Spleen (tissue), 11 donors: ENCODE results near the gene STAT1. TPM values are rescaled to one million over a fixed set of nuclear protein-coding genes. Genes with fewer than 3 reads are reported as not detected.

Experiments
- DNase-seq: peaks from one replicate; pipeline ENCODE4 v3.0.0-alpha.2; 2020
- H3K27ac ChIP-seq, 8 donors: fragments of 200-600 bp; sonication (generic) in 7 of 8; 1 replicate in 4 of 8; 2 replicates in 4 of 8; pipeline versions ENCODE4 v1.5.0 to v1.8.0; 2016 to 2021; ENCODE audit warnings: inconsistent platforms in 4 of 8, mild to moderate bottlenecking in 4 of 8, moderate library complexity in 1 of 8
- H3K27me3 ChIP-seq, 7 donors: fragments of 200-600 bp; sonication (generic) in 6 of 7; replicated peaks in 1 of 7; 1 replicate in 4 of 7; 2 replicates in 3 of 7; pipeline versions ENCODE4 v1.5.0 to v1.8.0; 2016 to 2021; ENCODE audit warnings: inconsistent platforms in 3 of 7, mild to moderate bottlenecking in 1 of 7
- H3K36me3 ChIP-seq, 6 donors: fragments of 200-600 bp; sonication (generic) in 5 of 6; 1 replicate in 4 of 6; 2 replicates in 2 of 6; pipeline versions ENCODE4 v1.5.0 to v1.8.0; 2016 to 2021; ENCODE audit warnings: inconsistent platforms in 2 of 6
- H3K4me1 ChIP-seq, 6 donors: fragments of 200-600 bp; sonication (generic) in 5 of 6; 1 replicate in 3 of 6; 2 replicates in 3 of 6; pipeline versions ENCODE4 v1.5.0 to v1.8.0; 2016 to 2021; ENCODE audit warnings: inconsistent platforms in 3 of 6
- H3K4me3 ChIP-seq, 8 donors: fragments of 200-600 bp; sonication (generic) in 7 of 8; 1 replicate in 4 of 8; 2 replicates in 4 of 8; pipeline versions ENCODE4 v1.5.0 to v1.8.0; 2016 to 2021; ENCODE audit warnings: inconsistent platforms in 4 of 8, mild to moderate bottlenecking in 4 of 8, moderate library complexity in 2 of 8
- H3K9me3 ChIP-seq, 8 donors: fragments of 200-600 bp; sonication (generic) in 7 of 8; 1 replicate in 4 of 8; 2 replicates in 4 of 8; pipeline versions ENCODE4 v1.5.0 to v1.8.0; 2016 to 2021; ENCODE audit warnings: inconsistent platforms in 4 of 8
- POLR2A ChIP-seq, 3 donors: fragments of 450-650 bp; IDR thresholded peaks; one replicate each; pipeline ENCODE4 v1.5.1; 2017; ENCODE audit warnings: antibody characterized with exemption in 3 of 3, mild to moderate bottlenecking in 1 of 3
- POLR2AphosphoS5 ChIP-seq, 3 donors: sonication (generic); formaldehyde crosslinking; IDR thresholded peaks; one replicate each; pipeline ENCODE4 v1.5.1; 2017; ENCODE audit warnings: antibody characterized with exemption in 3 of 3
- WGBS, 5 donors: extraction: QIAGEN DNeasy Blood & Tissue Kit in 3 of 5; methylation state at CpG; one replicate each; pipeline versions ENCODE4 v1.1.5 to v1.1.7; 2013 to 2018; 5-methylcytosine and 5-hydroxymethylcytosine counted together
- intact Hi-C: fragments of 100-400 bp; cut with DNase I; formaldehyde crosslinking; loops from one replicate; pipeline ENCODE4 v1.15.0; 2023; ENCODE audit warnings: low total_unique reads
- polyA plus RNA-seq, 3 donors: library from polyadenylated mRNA; stranded (reverse); fragments of 200-250 nt; gene quantifications; one replicate each; pipeline ENCODE4 v1.2.1, GENCODE V29; 2013
- total RNA-seq, 7 donors: library from RNA; depleted of rRNA in 3 of 7; stranded (reverse); fragments of >200 nt in 3 of 7; fragmentation: NEBNext Ultra II Directional in 4 of 7; extraction: Animal tissue kit (Norgen Biotek cat#: 25700) in 4 of 7; gene quantifications; one replicate each; pipeline versions ENCODE4 v1.1.0 to v1.2.1, GENCODE V29; 2016 to 2021
- TF ChIP-seq, protein P1 (sequence below), 11 experiments: fragments of 200-600 bp in 7 of 11; fragments of 450-650 bp in 4 of 11; sonication (generic) in 4 of 11; IDR thresholded peaks in 8 of 11; conservative IDR thresholded peaks in 3 of 11; 1 replicate in 7 of 11; 2 replicates in 4 of 11; pipeline versions ENCODE4 v1.4.0 to v1.8.0; 2016 to 2021; ENCODE audit warnings: antibody characterized with exemption in 11 of 11, inconsistent platforms in 4 of 11, mild to moderate bottlenecking in 1 of 11
- donor health status: healthy with polysubstance abuse.
- donor health status: DM: no; HTN: no; CAD: no; lungs with moderate emphysema.
- donor health status: DM: no; HTN: no; CAD: no.
- donor health status: Bipolar disorder and iron deficiency.
- donor health status: healthy.
- donor health status: DM: no; HTN: no; CAD: no.
- donor health status: DM: yes; HTN: yes; CAD: no.

Gene STAT1
- total and polyA plus RNA-seq, 10 donors: 19.5 to 246 (median 119) TPM

GRCh38 chr2:190970873-190971506 lies 43.0 kb downstream of the STAT1 start:
- DNase-seq: no peak

DNA sequence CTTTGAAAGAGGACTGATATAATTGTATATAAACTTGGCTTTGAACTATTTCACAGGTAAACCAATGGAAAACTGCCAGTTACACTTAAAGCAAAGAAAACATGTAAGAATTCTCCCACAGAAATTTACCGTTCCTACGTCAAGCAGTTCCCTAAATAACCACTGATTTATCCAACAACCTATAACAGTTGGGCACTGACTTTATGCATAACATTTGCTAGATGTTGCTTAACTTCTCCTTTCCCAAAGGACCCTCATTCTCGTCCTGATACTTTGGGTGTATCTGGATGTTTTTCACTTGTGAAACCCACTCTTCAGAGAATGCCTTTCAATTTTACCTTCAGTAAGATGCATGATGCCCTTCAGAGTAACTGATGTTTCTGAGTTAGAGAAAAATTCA lies 43.8 kb downstream of the STAT1 start:
- Histone ChIP-seq H3K4me1 (peaks cover 7 to 42% (median 12%) of the 10 kb centered on the region in 6 donors), H3K36me3 (peaks cover 0 to 100% (median 86%) of the 10 kb centered on the region in 6 donors), H3K4me3 (no peak overlapping the region), H3K9me3 (no peaks in the 10 kb centered on the region), H3K27me3 (no peaks in the 10 kb centered on the region), H3K27ac (peak overlapping the region in 3 of 8 donors; percentile 42 to 77 (median 47))
- no peak for DNase-seq
- TF ChIP-seq, protein P1, sequence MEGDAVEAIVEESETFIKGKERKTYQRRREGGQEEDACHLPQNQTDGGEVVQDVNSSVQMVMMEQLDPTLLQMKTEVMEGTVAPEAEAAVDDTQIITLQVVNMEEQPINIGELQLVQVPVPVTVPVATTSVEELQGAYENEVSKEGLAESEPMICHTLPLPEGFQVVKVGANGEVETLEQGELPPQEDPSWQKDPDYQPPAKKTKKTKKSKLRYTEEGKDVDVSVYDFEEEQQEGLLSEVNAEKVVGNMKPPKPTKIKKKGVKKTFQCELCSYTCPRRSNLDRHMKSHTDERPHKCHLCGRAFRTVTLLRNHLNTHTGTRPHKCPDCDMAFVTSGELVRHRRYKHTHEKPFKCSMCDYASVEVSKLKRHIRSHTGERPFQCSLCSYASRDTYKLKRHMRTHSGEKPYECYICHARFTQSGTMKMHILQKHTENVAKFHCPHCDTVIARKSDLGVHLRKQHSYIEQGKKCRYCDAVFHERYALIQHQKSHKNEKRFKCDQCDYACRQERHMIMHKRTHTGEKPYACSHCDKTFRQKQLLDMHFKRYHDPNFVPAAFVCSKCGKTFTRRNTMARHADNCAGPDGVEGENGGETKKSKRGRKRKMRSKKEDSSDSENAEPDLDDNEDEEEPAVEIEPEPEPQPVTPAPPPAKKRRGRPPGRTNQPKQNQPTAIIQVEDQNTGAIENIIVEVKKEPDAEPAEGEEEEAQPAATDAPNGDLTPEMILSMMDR (IDR thresholded peaks at IDR 0.05 in 8 of 11, conservative IDR thresholded peaks at IDR 0.05 in 3 of 11): no peak
- TF ChIP-seq POLR2A (IDR thresholded peaks at IDR 0.05) (no peak), POLR2AphosphoS5 (IDR thresholded peaks at IDR 0.05) (no peak)
- 39 to 81% (median 61%) methylated on average over 3 of the region's 3 CpGs for WGBS, 5 donors
- intact Hi-C loops: no loop called here

More at GRCh38 chr2:190970873-190971506, 43.0 kb downstream of the STAT1 start:
- no peaks in the 10 kb centered on the region for H3K9me3 ChIP-seq
- TF ChIP-seq POLR2AphosphoS5 (IDR thresholded peaks at IDR 0.05): peak in 1 of 3 donors; percentile 49
- TF ChIP-seq, protein P1 (IDR thresholded peaks at IDR 0.05 in 8 of 11, conservative IDR thresholded peaks at IDR 0.05 in 3 of 11): no peak
- H3K36me3 ChIP-seq: peaks cover 2 to 100% (median 87%) of the 10 kb centered on the region in 6 donors
- H3K4me3 ChIP-seq: no peak overlapping the region
- peak overlapping the region in 6 of 8 donors; percentile 8 to 77 (median 38) for H3K27ac ChIP-seq
- WGBS, 5 donors: 40 to 52% (median 45%) methylated on average over 5 of the region's 5 CpGs
- H3K4me1 ChIP-seq: peaks cover 7 to 42% (median 12%) of the 10 kb centered on the region in 6 donors
- no peaks in the 10 kb centered on the region for H3K27me3 ChIP-seq
- intact Hi-C loops: no loop called here

GRCh38 chr2:190968522-190968921 lies 45.4 kb downstream of the STAT1 start:
- Histone ChIP-seq H3K9me3 (no peaks in the 10 kb centered on the region), H3K27me3 (no peaks in the 10 kb centered on the region), H3K4me1 (peaks cover 9 to 48% (median 18%) of the 10 kb centered on the region in 6 donors), H3K27ac (peak overlapping the region in 1 of 8 donors; percentile 35), H3K36me3 (peaks cover 0 to 100% (median 82%) of the 10 kb centered on the region in 6 donors), H3K4me3 (no peak overlapping the region)
- no peak for DNase-seq
- TF ChIP-seq POLR2A (IDR thresholded peaks at IDR 0.05): no peak
- TF ChIP-seq, protein P1 (IDR thresholded peaks at IDR 0.05 in 8 of 11, conservative IDR thresholded peaks at IDR 0.05 in 3 of 11): no peak
- intact Hi-C loops: no loop called here
- WGBS, 5 donors: 89 to 95% (median 93%) methylated on average over 2 of the region's 2 CpGs

- WGBS, 5 donors: 94 to 100% (median 99%) methylated on average over 2 of the region's 2 CpGs
- H3K27me3 ChIP-seq: no peaks in the 10 kb centered on the region
- no peak overlapping the region for H3K4me3 ChIP-seq
- no peaks in the 10 kb centered on the region for H3K9me3 ChIP-seq
- no peak for TF ChIP-seq POLR2AphosphoS5 (IDR thresholded peaks at IDR 0.05)
- TF ChIP-seq, protein P1 (IDR thresholded peaks at IDR 0.05 in 8 of 11, conservative IDR thresholded peaks at IDR 0.05 in 3 of 11): no peak
- no peak for TF ChIP-seq POLR2A (IDR thresholded peaks at IDR 0.05)
- DNase-seq: no peak
- H3K27ac ChIP-seq: peak overlapping the region in 2 of 8 donors; percentile 2
- H3K4me1 ChIP-seq: peaks cover 4 to 36% (median 8%) of the 10 kb centered on the region in 6 donors
- intact Hi-C loops: no loop called here
- H3K36me3 ChIP-seq: peaks cover 3 to 100% (median 74%) of the 10 kb centered on the region in 6 donors
Observed at GRCh38 chr2:190965580-190966222, 48.3 kb downstream of the STAT1 start.
